K562 (cell line): Measurements from ENCODE around the gene NRN1L. TPM values are rescaled to one million over a fixed set of nuclear protein-coding genes. Genes with fewer than 3 reads are reported as not detected.

ENCODE experiments used
- AFF4 ChIP-seq: sonication (generic); formaldehyde crosslinking; IDR thresholded peaks from 2 replicates; pipeline ENCODE4 v1.8.0; 2023; ENCODE audit warnings: mild to moderate bottlenecking, missing genetic modification reagents
- ATF7 ChIP-seq: fragments of 450-650 bp; IDR thresholded peaks from 2 replicates; pipeline ENCODE4 v1.7.1; 2014; ENCODE audit warnings: mild to moderate bottlenecking, moderate library complexity
- CBFB ChIP-seq: sonication (generic); formaldehyde crosslinking; IDR thresholded peaks from 2 replicates; pipeline ENCODE4 v1.4.0; 2020; ENCODE audit warnings: mild to moderate bottlenecking, missing genetic modification reagents
- CSDE1 ChIP-seq, 2 experiments: fragments of 450-650 bp; IDR thresholded peaks; 2 replicates each; pipeline ENCODE4 v1.6.1; 2016; ENCODE audit warnings: mild to moderate bottlenecking in 1 of 2
- CTCF ChIP-seq, 3 experiments: IDR thresholded peaks in 2 of 3; conservative IDR thresholded peaks in 1 of 3; 2 replicates each; pipeline ENCODE4 v1.5.1; 2011 to 2012; ENCODE audit warnings: low read length in 3 of 3, mild to moderate bottlenecking in 3 of 3, control low read depth in 2 of 3, improper control_type of control experiment in 1 of 3, inconsistent platforms in 1 of 3, low read depth in 1 of 3, mixed read lengths in 1 of 3, moderate library complexity in 1 of 3; ENCODE audit not compliant: insufficient read depth in 2 of 3
- DACH1 ChIP-seq: fragments of 450-650 bp; IDR thresholded peaks from 2 replicates; pipeline ENCODE4 v1.6.1; 2018; ENCODE audit not compliant: partially characterized antibody
- HNRNPLL ChIP-seq: fragments of 200-400 bp; formaldehyde crosslinking; IDR thresholded peaks from 2 replicates; pipeline ENCODE4 v1.6.1; 2017; ENCODE audit warnings: low read length, low read depth, mild to moderate bottlenecking; ENCODE audit not compliant: poor library complexity, severe bottlenecking
- KDM4B ChIP-seq, 2 experiments: fragments of 450-650 bp in 1 of 2; sonication (generic) in 1 of 2; IDR thresholded peaks; 2 replicates each; pipeline ENCODE4 v1.6.1; 2016 to 2017; ENCODE audit warnings: borderline replicate concordance in 2 of 2, antibody characterized with exemption in 1 of 2, low read depth in 1 of 2, mild to moderate bottlenecking in 1 of 2
- MAX ChIP-seq: sonication (generic); formaldehyde crosslinking; IDR thresholded peaks from 2 replicates; pipeline ENCODE4 v1.9.0; 2022; ENCODE audit warnings: mild to moderate bottlenecking, missing genetic modification reagents
- NFATC3 ChIP-seq: fragments of 450-650 bp; IDR thresholded peaks from 2 replicates; pipeline ENCODE4 v1.6.1; 2017; ENCODE audit warnings: mild to moderate bottlenecking
- PTTG1 ChIP-seq: fragments of 450-650 bp; IDR thresholded peaks from 2 replicates; pipeline ENCODE4 v1.6.1; 2016; ENCODE audit warnings: low read depth, mild to moderate bottlenecking, missing genetic modification characterization, missing compliant biosample characterization
- RBFOX2 ChIP-seq: fragments of 200-400 bp; formaldehyde crosslinking; IDR thresholded peaks from 2 replicates; pipeline ENCODE4 v1.6.1; 2017; ENCODE audit warnings: low read depth, mild to moderate bottlenecking, low read length, moderate library complexity
- SAP30 ChIP-seq: fragments of 200-600 bp; sonication (generic); IDR thresholded peaks from 2 replicates; pipeline ENCODE4 v1.6.1; 2012; ENCODE audit warnings: borderline replicate concordance, low read depth, mild to moderate bottlenecking, moderate library complexity, low read length, control low read depth, inconsistent platforms; ENCODE audit not compliant: insufficient read depth, poor library complexity, severe bottlenecking
- TRIM24 ChIP-seq, 2 experiments: fragments of 450-650 bp; IDR thresholded peaks; 2 replicates each; pipeline ENCODE4 v1.6.1; 2016
- TSHZ1 ChIP-seq: fragments of 250-450 bp; sonication (Bioruptor Pico); IDR thresholded peaks from 2 replicates; pipeline ENCODE4 v1.4.0; 2020; ENCODE audit warnings: mild to moderate bottlenecking, moderate library complexity
- ZNF217 ChIP-seq: sonication (generic); formaldehyde crosslinking; IDR thresholded peaks from 2 replicates; pipeline ENCODE4 v1.8.0; 2022; ENCODE audit warnings: mild to moderate bottlenecking, missing genetic modification reagents
- ZNF282 ChIP-seq: sonication (generic); formaldehyde crosslinking; IDR thresholded peaks from 2 replicates; pipeline ENCODE4 v1.8.1; 2023; ENCODE audit warnings: missing genetic modification reagents
- ZNF699 ChIP-seq: fragments of 250-450 bp; sonication (Bioruptor Pico); IDR thresholded peaks from 2 replicates; pipeline ENCODE4 v1.8.0; 2021; ENCODE audit warnings: mild to moderate bottlenecking, moderate library complexity; ENCODE audit not compliant: insufficient replicate concordance
- polyA plus RNA-seq, 8 experiments: library from polyadenylated mRNA; depleted of rRNA in 4 of 8; stranded (reverse) in 5 of 8; unstranded in 3 of 8; fragments of >200 nt; fragmentation: Nextera tagmentation in 2 of 8; fragmentation: Illumina TruSeq in 1 of 8; extraction: Ambion mirVana in 2 of 8; extraction: Trizol in 1 of 8; gene quantifications; 2 replicates each; pipeline versions ENCODE4 v1.2.1 to v1.2.3, GENCODE V29; 2011 to 2014; ENCODE audit warnings: inconsistent platforms in 1 of 8, missing spikeins in 1 of 8
- total RNA-seq, 7 experiments: library from RNA; depleted of rRNA in 6 of 7; stranded (reverse); fragments of >200 nt in 6 of 7; fragmentation: Illumina TruSeq in 2 of 7; extraction: Trizol in 2 of 7; gene quantifications; 2 replicates each; pipeline versions ENCODE4 v1.2.1 to v1.2.3, GENCODE V29; 2011 to 2021; ENCODE audit warnings: low replicate concordance in 1 of 7

Gene NRN1L
- total and polyA plus RNA-seq, 9 of the 15 experiments (the other 6 are each of a cell fraction or from before 2014, with no cell fraction given): 0.22 to 0.86 (median 0.61) TPM; not detected in 5

GRCh38 chr16:67928561-67929364 is 44.1 kb downstream of the NRN1L start (continued):
- TF ChIP-seq ZNF282: 0 out of 2 replicates have a peak, but pooled peaks have one; percentile 7
- peak; percentile 21 for TF ChIP-seq MAX (CRISPR knock-in tag)
- peak; percentile 14 for TF ChIP-seq HNRNPLL
- no peak for TF ChIP-seq DACH1
- no peak for TF ChIP-seq CSDE1 (IDR thresholded peaks at IDR 0.05)
- TF ChIP-seq NFATC3: no peak
- no peak for TF ChIP-seq AFF4 (CRISPR knock-in tag)
- no peak for TF ChIP-seq PTTG1 (tag)
- no peak for TF ChIP-seq SAP30
- no peak for TF ChIP-seq CBFB (CRISPR knock-in tag)
- TF ChIP-seq ATF7: no peak
- no peak for TF ChIP-seq TSHZ1 (CRISPR knock-in tag)
- TF ChIP-seq ZNF217 (CRISPR knock-in tag): no peak
- TF ChIP-seq TRIM24 (IDR thresholded peaks at IDR 0.05): no peak
- TF ChIP-seq ZNF699 (CRISPR knock-in tag): no peak
- TF ChIP-seq KDM4B (IDR thresholded peaks at IDR 0.05; ENCODE audit: borderline replicate concordance in 2 of 2, low read depth in 1 of 2): no peak
- TF ChIP-seq CTCF (IDR thresholded peaks at IDR 0.05 in 2 of 3, conservative IDR thresholded peaks at IDR 0.05 in 1 of 3; ENCODE audit: insufficient read depth in 2 of 3, low read depth in 1 of 3, low read length in 3 of 3): peak; percentile 95 to 97 (median 96)
- TF ChIP-seq RBFOX2: 0 out of 2 replicates have a peak, but pooled peaks have one; percentile 15
